HCT116 (cell line): ENCODE data around the gene MOV10.

Experiments
- CBX3 ChIP-seq: IDR thresholded peaks from 2 replicates; pipeline ENCODE4 v1.6.1; 2012; ENCODE audit warnings: low read depth
- CEBPB ChIP-seq: IDR thresholded peaks from 2 replicates; pipeline ENCODE4 v1.6.1; 2012; ENCODE audit warnings: low read depth
- ELF1 ChIP-seq: IDR thresholded peaks from 2 replicates; pipeline ENCODE4 v1.6.1; 2012; ENCODE audit warnings: low read depth, borderline replicate concordance
- EZH2 ChIP-seq: fragments of 200-600 bp; sonication (generic); IDR thresholded peaks from 2 replicates; pipeline ENCODE4 v1.6.1; 2017; ENCODE audit warnings: antibody characterized with exemption, mixed run types
- POLR2A ChIP-seq: IDR thresholded peaks from 2 replicates; pipeline ENCODE4 v1.7.0; 2011; ENCODE audit warnings: borderline replicate concordance; ENCODE audit not compliant: insufficient read depth, insufficient read length; ENCODE audit errors: extremely low read depth
- RAD21 ChIP-seq: IDR thresholded peaks from 2 replicates; pipeline ENCODE4 v1.6.1; 2012; ENCODE audit warnings: low read depth, mild to moderate bottlenecking
- SP1 ChIP-seq: IDR thresholded peaks from 2 replicates; pipeline ENCODE4 v1.6.1; 2012; ENCODE audit warnings: low read depth
- YY1 ChIP-seq: IDR thresholded peaks from 2 replicates; pipeline ENCODE4 v1.6.1; 2011; ENCODE audit warnings: low read length, low read depth, moderate library complexity, mild to moderate bottlenecking; ENCODE audit not compliant: insufficient replicate concordance; ENCODE audit errors: extremely low read depth
- TF ChIP-seq, protein P1 (sequence below), 3 experiments: fragments of 200-600 bp in 1 of 3; sonication (generic) in 1 of 3; IDR thresholded peaks in 2 of 3; conservative IDR thresholded peaks in 1 of 3; 2 replicates each; pipeline ENCODE4 v1.5.1; 2012 to 2017; ENCODE audit warnings: low read depth in 2 of 3, low read length in 2 of 3, antibody characterized with exemption in 1 of 3, borderline replicate concordance in 1 of 3, control low read depth in 1 of 3, mild to moderate bottlenecking in 1 of 3, mixed read lengths in 1 of 3, mixed run types in 1 of 3, moderate library complexity in 1 of 3; ENCODE audit not compliant: insufficient read depth in 1 of 3
- TF ChIP-seq, protein P2 (sequence below): IDR thresholded peaks from 2 replicates; pipeline ENCODE4 v1.6.1; 2011; ENCODE audit warnings: mild to moderate bottlenecking, low read length, moderate library complexity; ENCODE audit not compliant: insufficient replicate concordance; ENCODE audit errors: extremely low read depth
- TF ChIP-seq, protein P3 (sequence below): IDR thresholded peaks from 2 replicates; pipeline ENCODE4 v1.6.1; 2012

DNA sequence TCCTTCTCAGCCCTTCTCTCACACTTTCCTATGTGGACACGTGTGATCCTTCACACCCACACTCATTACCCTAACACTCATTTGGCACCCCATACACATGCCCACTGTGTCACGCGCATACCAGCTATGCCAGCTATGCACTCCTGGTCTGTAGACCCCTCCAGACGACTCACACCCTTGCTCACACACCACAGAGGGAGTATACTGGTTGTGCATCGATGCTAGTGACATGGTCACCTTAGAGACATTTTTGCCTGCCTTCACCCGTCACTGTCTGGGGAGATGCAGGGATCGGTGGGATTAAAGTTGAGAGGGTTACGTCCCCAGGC lies 49.0 kb downstream of the MOV10 start:
- TF ChIP-seq, protein P1, sequence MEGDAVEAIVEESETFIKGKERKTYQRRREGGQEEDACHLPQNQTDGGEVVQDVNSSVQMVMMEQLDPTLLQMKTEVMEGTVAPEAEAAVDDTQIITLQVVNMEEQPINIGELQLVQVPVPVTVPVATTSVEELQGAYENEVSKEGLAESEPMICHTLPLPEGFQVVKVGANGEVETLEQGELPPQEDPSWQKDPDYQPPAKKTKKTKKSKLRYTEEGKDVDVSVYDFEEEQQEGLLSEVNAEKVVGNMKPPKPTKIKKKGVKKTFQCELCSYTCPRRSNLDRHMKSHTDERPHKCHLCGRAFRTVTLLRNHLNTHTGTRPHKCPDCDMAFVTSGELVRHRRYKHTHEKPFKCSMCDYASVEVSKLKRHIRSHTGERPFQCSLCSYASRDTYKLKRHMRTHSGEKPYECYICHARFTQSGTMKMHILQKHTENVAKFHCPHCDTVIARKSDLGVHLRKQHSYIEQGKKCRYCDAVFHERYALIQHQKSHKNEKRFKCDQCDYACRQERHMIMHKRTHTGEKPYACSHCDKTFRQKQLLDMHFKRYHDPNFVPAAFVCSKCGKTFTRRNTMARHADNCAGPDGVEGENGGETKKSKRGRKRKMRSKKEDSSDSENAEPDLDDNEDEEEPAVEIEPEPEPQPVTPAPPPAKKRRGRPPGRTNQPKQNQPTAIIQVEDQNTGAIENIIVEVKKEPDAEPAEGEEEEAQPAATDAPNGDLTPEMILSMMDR (IDR thresholded peaks at IDR 0.05 in 2 of 3, conservative IDR thresholded peaks at IDR 0.05 in 1 of 3; ENCODE audit: borderline replicate concordance in 1 of 3, insufficient read depth in 1 of 3, low read depth in 2 of 3, low read length in 2 of 3), result no peak
- TF ChIP-seq EZH2 (no peak), RAD21 (no peak), SP1 (no peak), CEBPB (no peak), CBX3 (no peak), ELF1 (no peak), YY1 (no peak), POLR2A (no peak)
- TF ChIP-seq, protein P2, sequence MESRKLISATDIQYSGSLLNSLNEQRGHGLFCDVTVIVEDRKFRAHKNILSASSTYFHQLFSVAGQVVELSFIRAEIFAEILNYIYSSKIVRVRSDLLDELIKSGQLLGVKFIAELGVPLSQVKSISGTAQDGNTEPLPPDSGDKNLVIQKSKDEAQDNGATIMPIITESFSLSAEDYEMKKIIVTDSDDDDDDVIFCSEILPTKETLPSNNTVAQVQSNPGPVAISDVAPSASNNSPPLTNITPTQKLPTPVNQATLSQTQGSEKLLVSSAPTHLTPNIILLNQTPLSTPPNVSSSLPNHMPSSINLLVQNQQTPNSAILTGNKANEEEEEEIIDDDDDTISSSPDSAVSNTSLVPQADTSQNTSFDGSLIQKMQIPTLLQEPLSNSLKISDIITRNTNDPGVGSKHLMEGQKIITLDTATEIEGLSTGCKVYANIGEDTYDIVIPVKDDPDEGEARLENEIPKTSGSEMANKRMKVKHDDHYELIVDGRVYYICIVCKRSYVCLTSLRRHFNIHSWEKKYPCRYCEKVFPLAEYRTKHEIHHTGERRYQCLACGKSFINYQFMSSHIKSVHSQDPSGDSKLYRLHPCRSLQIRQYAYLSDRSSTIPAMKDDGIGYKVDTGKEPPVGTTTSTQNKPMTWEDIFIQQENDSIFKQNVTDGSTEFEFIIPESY, result no peak
- TF ChIP-seq, protein P3, sequence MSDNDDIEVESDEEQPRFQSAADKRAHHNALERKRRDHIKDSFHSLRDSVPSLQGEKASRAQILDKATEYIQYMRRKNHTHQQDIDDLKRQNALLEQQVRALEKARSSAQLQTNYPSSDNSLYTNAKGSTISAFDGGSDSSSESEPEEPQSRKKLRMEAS, result no peak
